GM23338 (cell line): ENCODE results near the gene GLI3. TPM values are rescaled to one million over a fixed set of nuclear protein-coding genes. Genes with fewer than 3 reads are reported as not detected.

Source experiments
- ATAC-seq: fragments of 200-7000 bp; cut with Tn5 transposase; 3 replicates; pipeline ENCODE4 v1.9.1; 2020
- DNase-seq: peaks from one replicate; pipeline ENCODE4 v3.0.0-alpha.2; 2015; ENCODE audit warnings: low spot score
- H2AFZ ChIP-seq: fragments of 200-600 bp; sonication (generic); 2 replicates; pipeline ENCODE4 v1.8.0; 2016; ENCODE audit warnings: antibody characterized with exemption, mild to moderate bottlenecking, moderate library complexity
- H3F3A ChIP-seq: fragments of 200-600 bp; sonication (generic); replicated peaks from 2 replicates; pipeline ENCODE4 v1.8.0; 2017; ENCODE audit warnings: antibody characterized with exemption, mixed run types, low read depth
- H3K27ac ChIP-seq: fragments of 200-600 bp; sonication (generic); 2 replicates; pipeline ENCODE4 v1.6.1; 2016; ENCODE audit warnings: low read depth
- H3K27me3 ChIP-seq: fragments of 200-600 bp; sonication (generic); 2 replicates; pipeline ENCODE4 v1.8.0; 2016; ENCODE audit warnings: mild to moderate bottlenecking, mixed run types, moderate library complexity; ENCODE audit not compliant: insufficient read depth
- H3K36me3 ChIP-seq: fragments of 200-600 bp; sonication (generic); 2 replicates; pipeline ENCODE4 v1.8.0; 2016; ENCODE audit warnings: mild to moderate bottlenecking; ENCODE audit not compliant: insufficient read depth
- H3K4me1 ChIP-seq: fragments of 200-600 bp; sonication (generic); 2 replicates; pipeline ENCODE4 v1.8.0; 2016; ENCODE audit warnings: mild to moderate bottlenecking, moderate library complexity; ENCODE audit not compliant: insufficient read depth
- H3K4me2 ChIP-seq: fragments of 200-600 bp; sonication (generic); 2 replicates; pipeline ENCODE4 v1.7.1; 2017; ENCODE audit warnings: mixed run types
- H3K4me3 ChIP-seq: fragments of 200-600 bp; sonication (generic); 2 replicates; pipeline ENCODE4 v1.6.1; 2016; ENCODE audit warnings: mixed run types
- H3K79me2 ChIP-seq: fragments of 200-600 bp; sonication (generic); replicated peaks from 2 replicates; pipeline ENCODE4 v1.8.0; 2017; ENCODE audit warnings: mild to moderate bottlenecking; ENCODE audit not compliant: insufficient read depth
- H3K9me2 ChIP-seq: fragments of 200-600 bp; sonication (generic); 2 replicates; pipeline ENCODE4 v1.8.0; 2017; ENCODE audit not compliant: insufficient read depth
- H4K20me1 ChIP-seq: fragments of 200-600 bp; sonication (generic); replicated peaks from 2 replicates; pipeline ENCODE4 v1.8.0; 2017; ENCODE audit warnings: mild to moderate bottlenecking; ENCODE audit not compliant: insufficient read depth
- H3K27ac Mint-ChIP-seq: 2 replicates; pipeline ENCODE4 v1.8.0; 2020; ENCODE audit warnings: inconsistent platforms, mild to moderate bottlenecking, moderate library complexity, mixed read lengths
- H3K27me3 Mint-ChIP-seq: 3 replicates; pipeline ENCODE4 v1.8.0; 2022; ENCODE audit warnings: low read depth, mild to moderate bottlenecking, moderate library complexity, mixed read lengths, inconsistent platforms; ENCODE audit not compliant: insufficient read depth, poor library complexity
- H3K36me3 Mint-ChIP-seq: 3 replicates; pipeline ENCODE4 v1.8.0; 2021; ENCODE audit warnings: low read depth, mild to moderate bottlenecking, inconsistent platforms, moderate library complexity, mixed read lengths
- H3K4me1 Mint-ChIP-seq: 3 replicates; pipeline ENCODE4 v1.8.0; 2020; ENCODE audit warnings: mild to moderate bottlenecking, inconsistent platforms, mixed read lengths
- H3K4me3 Mint-ChIP-seq: 3 replicates; pipeline ENCODE4 v1.8.0; 2021; ENCODE audit warnings: moderate library complexity, mild to moderate bottlenecking, inconsistent platforms, mixed read lengths
- H3K9me3 Mint-ChIP-seq: 3 replicates; pipeline ENCODE4 v1.8.0; 2020; ENCODE audit warnings: moderate library complexity, mild to moderate bottlenecking, inconsistent platforms, mixed read lengths
- CREB1 ChIP-seq: fragments of 250-450 bp; sonication (Bioruptor Pico); IDR thresholded peaks from 2 replicates; pipeline ENCODE4 v1.5.0; 2020; ENCODE audit warnings: low read depth, mild to moderate bottlenecking, moderate library complexity
- EZH2phosphoT487 ChIP-seq: fragments of 200-600 bp; sonication (generic); IDR thresholded peaks from one replicate; pipeline ENCODE4 v1.8.1; 2018; ENCODE audit warnings: antibody characterized with exemption; ENCODE audit not compliant: unreplicated experiment
- long read RNA-seq: library from polyadenylated mRNA; unstranded; transcript quantifications from one replicate; pipeline ENCODE4 v2.0.0, GENCODE V29; 2020; ENCODE audit not compliant: unreplicated experiment
- polyA plus RNA-seq: library from polyadenylated mRNA; unstranded; fragments of >200 nt; fragmentation: Nextera tagmentation; extraction: Ambion mirVana; gene quantifications from 2 replicates; pipeline ENCODE4 v1.2.1, GENCODE V29; 2016
- total RNA-seq: library from RNA; depleted of rRNA; stranded (reverse); fragments of >200 nt; shearing (Covaris generic); gene quantifications from 2 replicates; pipeline ENCODE4 v1.2.3, GENCODE V29; 2014; rRNA removed
- TF ChIP-seq, protein P1 (sequence below): IDR thresholded peaks from one replicate; pipeline ENCODE4 v1.6.1; 2018; ENCODE audit warnings: antibody characterized with exemption; ENCODE audit not compliant: unreplicated experiment
- TF ChIP-seq, protein P2 (sequence below): fragments of 250-450 bp; sonication (Bioruptor Pico); IDR thresholded peaks from 2 replicates; pipeline ENCODE4 v1.5.0; 2020; ENCODE audit warnings: mild to moderate bottlenecking, moderate library complexity
- TF ChIP-seq, protein P3 (sequence below), 2 experiments: fragments of 200-600 bp in 1 of 2; sonication (generic) in 1 of 2; conservative IDR thresholded peaks; 2 replicates each; pipeline versions ENCODE4 v1.5.1 to v1.6.1; 2016 to 2017; ENCODE audit warnings: antibody characterized with exemption in 2 of 2, low read depth in 2 of 2, mild to moderate bottlenecking in 2 of 2, moderate library complexity in 1 of 2

Gene GLI3
- total RNA-seq, result 17.0 and 17.9 TPM in 2 replicates
- polyA plus RNA-seq, result 16.1 and 23.5 TPM in 2 replicates
- long read RNA-seq, full-length matches to known transcripts, result 1 of 6 reads
- long read RNA-seq, partial matches to known transcripts, result 3 of 6 reads
- long read RNA-seq, other reads (novel, unspliced or antisense), result 2 of 6 reads

DNA sequence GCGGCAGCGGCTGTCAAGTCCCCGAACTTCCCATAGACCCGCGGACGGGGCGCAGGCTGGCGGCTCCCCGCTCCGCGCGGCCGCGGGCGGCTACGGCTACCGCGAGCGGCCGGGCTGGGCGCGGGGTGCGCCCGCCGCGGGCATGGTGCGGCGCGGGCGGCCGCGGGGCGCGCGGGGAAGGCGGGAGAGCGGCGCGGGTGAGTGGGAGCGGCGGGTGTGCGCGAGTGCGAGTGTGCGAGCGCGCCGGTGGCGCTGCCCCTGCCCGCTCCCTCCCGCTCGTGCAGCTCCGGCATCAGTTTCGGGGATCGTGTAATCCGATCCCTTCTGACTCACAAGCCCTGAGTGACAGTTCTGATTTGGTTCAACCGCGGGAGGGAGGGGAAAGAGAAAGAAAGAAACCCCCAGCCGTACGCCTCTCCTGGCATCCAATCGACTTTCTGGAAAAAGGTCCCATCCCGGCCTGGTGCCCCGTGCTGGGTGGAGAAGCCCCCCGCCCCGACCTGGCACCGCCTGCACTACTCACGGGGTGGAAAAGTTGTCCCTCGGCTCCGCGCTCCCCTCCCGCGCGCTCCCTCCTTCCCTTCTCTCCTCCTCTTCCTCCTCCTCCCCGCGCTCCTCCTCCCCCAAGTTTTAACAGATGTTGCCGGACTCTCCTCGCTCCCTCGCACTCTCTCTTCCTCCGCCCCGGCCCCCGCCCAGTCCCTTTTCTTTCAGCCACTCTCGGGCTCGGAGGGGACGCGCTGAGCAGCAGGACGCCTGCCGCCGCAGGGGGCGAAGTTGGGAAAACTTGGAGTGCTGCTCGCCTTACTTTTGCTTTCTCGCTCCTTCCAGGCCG is at the start of gene GLI3:
GLI3 (minus strand) TSS at position 234 of the 835 bp plus-strand sequence. CDS start 13,956 bp downstream, outside the sequence.
- no peaks in the 10 kb centered on the region for H3K36me3 ChIP-seq
- Mint-ChIP-seq H3K9me3 (no peaks in the 10 kb centered on the region; the same call in 2 of the 3 replicates), H3K4me1 (peaks cover 59% of the 10 kb centered on the region), H3K36me3 (no peaks in the 10 kb centered on the region; the same call in 2 of the 3 replicates), H3K27me3 (peaks cover 28% of the 10 kb centered on the region), H3K4me3 (peak within 1 kb of the TSS; percentile 95), H3K27ac (peak within 1 kb of the TSS; percentile 91)
- peaks cover 41% of the 10 kb centered on the region for H3K79me2 ChIP-seq
- H2AFZ ChIP-seq, result peak within 1 kb of the TSS; percentile 86
- peak; percentile 93 for DNase-seq
- H3K27me3 ChIP-seq, result peaks cover 45% of the 10 kb centered on the region
- ATAC-seq, result peak; percentile 35
- H3K9me2 ChIP-seq, result no peaks in the 10 kb centered on the region
- H3K4me2 ChIP-seq, result peak within 1 kb of the TSS; percentile 98
- peak within 1 kb of the TSS; percentile 95 for H3K27ac ChIP-seq
- no peaks in the 10 kb centered on the region; the same call in 1 of the 2 replicates for H3F3A ChIP-seq
- H3K4me3 ChIP-seq, result peak within 1 kb of the TSS; percentile 83
- H3K4me1 ChIP-seq, result peaks cover 48% of the 10 kb centered on the region
- H4K20me1 ChIP-seq, result no peaks in the 10 kb centered on the region
- TF ChIP-seq EZH2phosphoT487, result no peak
- TF ChIP-seq CREB1 (CRISPR knock-in tag), result peak; percentile 27; the same call in 1 of the 2 replicates
- TF ChIP-seq, protein P1, sequence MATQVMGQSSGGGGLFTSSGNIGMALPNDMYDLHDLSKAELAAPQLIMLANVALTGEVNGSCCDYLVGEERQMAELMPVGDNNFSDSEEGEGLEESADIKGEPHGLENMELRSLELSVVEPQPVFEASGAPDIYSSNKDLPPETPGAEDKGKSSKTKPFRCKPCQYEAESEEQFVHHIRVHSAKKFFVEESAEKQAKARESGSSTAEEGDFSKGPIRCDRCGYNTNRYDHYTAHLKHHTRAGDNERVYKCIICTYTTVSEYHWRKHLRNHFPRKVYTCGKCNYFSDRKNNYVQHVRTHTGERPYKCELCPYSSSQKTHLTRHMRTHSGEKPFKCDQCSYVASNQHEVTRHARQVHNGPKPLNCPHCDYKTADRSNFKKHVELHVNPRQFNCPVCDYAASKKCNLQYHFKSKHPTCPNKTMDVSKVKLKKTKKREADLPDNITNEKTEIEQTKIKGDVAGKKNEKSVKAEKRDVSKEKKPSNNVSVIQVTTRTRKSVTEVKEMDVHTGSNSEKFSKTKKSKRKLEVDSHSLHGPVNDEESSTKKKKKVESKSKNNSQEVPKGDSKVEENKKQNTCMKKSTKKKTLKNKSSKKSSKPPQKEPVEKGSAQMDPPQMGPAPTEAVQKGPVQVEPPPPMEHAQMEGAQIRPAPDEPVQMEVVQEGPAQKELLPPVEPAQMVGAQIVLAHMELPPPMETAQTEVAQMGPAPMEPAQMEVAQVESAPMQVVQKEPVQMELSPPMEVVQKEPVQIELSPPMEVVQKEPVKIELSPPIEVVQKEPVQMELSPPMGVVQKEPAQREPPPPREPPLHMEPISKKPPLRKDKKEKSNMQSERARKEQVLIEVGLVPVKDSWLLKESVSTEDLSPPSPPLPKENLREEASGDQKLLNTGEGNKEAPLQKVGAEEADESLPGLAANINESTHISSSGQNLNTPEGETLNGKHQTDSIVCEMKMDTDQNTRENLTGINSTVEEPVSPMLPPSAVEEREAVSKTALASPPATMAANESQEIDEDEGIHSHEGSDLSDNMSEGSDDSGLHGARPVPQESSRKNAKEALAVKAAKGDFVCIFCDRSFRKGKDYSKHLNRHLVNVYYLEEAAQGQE, result no peak
- TF ChIP-seq, protein P2, sequence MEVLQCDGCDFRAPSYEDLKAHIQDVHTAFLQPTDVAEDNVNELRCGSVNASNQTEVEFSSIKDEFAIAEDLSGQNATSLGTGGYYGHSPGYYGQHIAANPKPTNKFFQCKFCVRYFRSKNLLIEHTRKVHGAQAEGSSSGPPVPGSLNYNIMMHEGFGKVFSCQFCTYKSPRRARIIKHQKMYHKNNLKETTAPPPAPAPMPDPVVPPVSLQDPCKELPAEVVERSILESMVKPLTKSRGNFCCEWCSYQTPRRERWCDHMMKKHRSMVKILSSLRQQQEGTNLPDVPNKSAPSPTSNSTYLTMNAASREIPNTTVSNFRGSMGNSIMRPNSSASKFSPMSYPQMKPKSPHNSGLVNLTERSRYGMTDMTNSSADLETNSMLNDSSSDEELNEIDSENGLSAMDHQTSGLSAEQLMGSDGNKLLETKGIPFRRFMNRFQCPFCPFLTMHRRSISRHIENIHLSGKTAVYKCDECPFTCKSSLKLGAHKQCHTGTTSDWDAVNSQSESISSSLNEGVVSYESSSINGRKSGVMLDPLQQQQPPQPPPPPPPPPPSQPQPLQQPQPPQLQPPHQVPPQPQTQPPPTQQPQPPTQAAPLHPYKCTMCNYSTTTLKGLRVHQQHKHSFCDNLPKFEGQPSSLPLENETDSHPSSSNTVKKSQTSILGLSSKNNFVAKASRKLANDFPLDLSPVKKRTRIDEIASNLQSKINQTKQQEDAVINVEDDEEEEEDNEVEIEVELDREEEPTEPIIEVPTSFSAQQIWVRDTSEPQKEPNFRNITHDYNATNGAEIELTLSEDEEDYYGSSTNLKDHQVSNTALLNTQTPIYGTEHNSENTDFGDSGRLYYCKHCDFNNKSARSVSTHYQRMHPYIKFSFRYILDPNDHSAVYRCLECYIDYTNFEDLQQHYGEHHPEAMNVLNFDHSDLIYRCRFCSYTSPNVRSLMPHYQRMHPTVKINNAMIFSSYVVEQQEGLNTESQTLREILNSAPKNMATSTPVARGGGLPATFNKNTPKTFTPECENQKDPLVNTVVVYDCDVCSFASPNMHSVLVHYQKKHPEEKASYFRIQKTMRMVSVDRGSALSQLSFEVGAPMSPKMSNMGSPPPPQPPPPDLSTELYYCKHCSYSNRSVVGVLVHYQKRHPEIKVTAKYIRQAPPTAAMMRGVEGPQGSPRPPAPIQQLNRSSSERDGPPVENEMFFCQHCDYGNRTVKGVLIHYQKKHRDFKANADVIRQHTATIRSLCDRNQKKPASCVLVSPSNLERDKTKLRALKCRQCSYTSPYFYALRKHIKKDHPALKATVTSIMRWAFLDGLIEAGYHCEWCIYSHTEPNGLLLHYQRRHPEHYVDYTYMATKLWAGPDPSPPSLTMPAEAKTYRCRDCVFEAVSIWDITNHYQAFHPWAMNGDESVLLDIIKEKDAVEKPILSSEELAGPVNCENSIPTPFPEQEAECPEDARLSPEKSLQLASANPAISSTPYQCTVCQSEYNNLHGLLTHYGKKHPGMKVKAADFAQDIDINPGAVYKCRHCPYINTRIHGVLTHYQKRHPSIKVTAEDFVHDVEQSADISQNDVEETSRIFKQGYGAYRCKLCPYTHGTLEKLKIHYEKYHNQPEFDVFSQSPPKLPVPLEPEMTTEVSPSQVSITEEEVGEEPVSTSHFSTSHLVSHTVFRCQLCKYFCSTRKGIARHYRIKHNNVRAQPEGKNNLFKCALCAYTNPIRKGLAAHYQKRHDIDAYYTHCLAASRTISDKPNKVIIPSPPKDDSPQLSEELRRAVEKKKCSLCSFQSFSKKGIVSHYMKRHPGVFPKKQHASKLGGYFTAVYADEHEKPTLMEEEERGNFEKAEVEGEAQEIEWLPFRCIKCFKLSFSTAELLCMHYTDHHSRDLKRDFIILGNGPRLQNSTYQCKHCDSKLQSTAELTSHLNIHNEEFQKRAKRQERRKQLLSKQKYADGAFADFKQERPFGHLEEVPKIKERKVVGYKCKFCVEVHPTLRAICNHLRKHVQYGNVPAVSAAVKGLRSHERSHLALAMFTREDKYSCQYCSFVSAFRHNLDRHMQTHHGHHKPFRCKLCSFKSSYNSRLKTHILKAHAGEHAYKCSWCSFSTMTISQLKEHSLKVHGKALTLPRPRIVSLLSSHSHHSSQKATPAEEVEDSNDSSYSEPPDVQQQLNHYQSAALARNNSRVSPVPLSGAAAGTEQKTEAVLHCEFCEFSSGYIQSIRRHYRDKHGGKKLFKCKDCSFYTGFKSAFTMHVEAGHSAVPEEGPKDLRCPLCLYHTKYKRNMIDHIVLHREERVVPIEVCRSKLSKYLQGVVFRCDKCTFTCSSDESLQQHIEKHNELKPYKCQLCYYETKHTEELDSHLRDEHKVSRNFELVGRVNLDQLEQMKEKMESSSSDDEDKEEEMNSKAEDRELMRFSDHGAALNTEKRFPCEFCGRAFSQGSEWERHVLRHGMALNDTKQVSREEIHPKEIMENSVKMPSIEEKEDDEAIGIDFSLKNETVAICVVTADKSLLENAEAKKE, result no peak
- TF ChIP-seq, protein P3, sequence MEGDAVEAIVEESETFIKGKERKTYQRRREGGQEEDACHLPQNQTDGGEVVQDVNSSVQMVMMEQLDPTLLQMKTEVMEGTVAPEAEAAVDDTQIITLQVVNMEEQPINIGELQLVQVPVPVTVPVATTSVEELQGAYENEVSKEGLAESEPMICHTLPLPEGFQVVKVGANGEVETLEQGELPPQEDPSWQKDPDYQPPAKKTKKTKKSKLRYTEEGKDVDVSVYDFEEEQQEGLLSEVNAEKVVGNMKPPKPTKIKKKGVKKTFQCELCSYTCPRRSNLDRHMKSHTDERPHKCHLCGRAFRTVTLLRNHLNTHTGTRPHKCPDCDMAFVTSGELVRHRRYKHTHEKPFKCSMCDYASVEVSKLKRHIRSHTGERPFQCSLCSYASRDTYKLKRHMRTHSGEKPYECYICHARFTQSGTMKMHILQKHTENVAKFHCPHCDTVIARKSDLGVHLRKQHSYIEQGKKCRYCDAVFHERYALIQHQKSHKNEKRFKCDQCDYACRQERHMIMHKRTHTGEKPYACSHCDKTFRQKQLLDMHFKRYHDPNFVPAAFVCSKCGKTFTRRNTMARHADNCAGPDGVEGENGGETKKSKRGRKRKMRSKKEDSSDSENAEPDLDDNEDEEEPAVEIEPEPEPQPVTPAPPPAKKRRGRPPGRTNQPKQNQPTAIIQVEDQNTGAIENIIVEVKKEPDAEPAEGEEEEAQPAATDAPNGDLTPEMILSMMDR (conservative IDR thresholded peaks at IDR 0.05; ENCODE audit: low read depth in 2 of 2), result no peak
